ENCODE measurements around the gene YWHAB. TPM values are rescaled to one million over a fixed set of nuclear protein-coding genes. Genes with fewer than 3 reads are reported as not detected.
A peak's percentile ranks its signal among the peaks of the same experiment; 100 is the strongest.
"Not testable (repeated sequence)": the region's sequence is repeated elsewhere in the genome, so short reads cannot be mapped to it uniquely, and the experiment has no call there.

The YWHAB gene
- polyA plus RNA-seq, 1 of the 3 experiments (the other 2 are of a cell fraction): 84.3 TPM

DNA sequence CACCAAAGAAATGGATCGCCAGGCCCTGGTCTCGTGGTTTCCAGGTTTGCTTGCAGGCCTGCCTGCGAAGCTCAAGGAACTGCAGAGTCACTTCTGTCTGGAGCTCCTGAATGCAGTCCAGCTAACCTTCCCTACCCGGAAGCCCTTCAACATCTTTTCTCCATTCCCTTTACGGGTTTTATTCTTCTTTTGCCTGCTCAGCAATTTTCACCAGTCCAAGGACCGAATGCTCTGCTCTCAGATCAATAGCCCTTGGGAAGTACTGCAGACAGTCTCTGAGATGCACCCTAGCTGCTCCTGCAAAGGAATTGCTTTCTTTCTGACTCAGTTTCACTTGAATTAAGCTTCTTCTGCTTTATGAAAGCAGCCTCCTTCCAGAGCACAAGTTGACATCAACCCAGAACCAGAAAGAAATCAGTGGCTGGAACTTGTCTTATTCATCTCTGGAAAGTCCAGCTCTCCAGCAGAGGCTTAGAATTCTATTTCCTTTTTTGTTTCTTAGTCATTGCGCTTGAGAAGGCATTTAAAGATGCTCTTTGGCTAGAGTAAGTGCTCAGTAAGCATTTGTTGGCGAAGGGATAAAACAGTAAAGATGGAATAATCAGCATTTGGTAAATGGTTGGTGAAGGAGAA is 18.7 kb upstream of the YWHAB start:
- 71% methylated on average over 5 of the region's 8 CpGs for WGBS (ENCODE audit: low lambda C conversion rate)
- Histone ChIP-seq H3K27me3 (ENCODE audit: insufficient read depth) (no peaks in the 10 kb centered on the region), H3K4me1 (ENCODE audit: control insufficient read depth in 1 of 2, insufficient read depth in 2 of 2, low read depth in 1 of 2, low read length in 1 of 2) (peaks cover 0 to 8% of the 10 kb centered on the region in 2 experiments; a peak in 1 of 4 replicates), H3K4me2 (peak overlapping the region; percentile 71), H4K20me1 (ENCODE audit: insufficient read depth) (no peaks in the 10 kb centered on the region), H3K27ac (ENCODE audit: low read depth in 2 of 2, low read length in 1 of 2) (no peak overlapping the region), H3K9me3 (no peaks in the 10 kb centered on the region), H2AFZ (ENCODE audit: low read depth) (peak overlapping the region; percentile 81; the same call in 1 of the 2 replicates), H3K9ac (no peak overlapping the region), H3K4me3 (ENCODE audit: low read depth in 2 of 2, low read length in 1 of 2) (no peak overlapping the region), H3F3A (replicated peaks; ENCODE audit: insufficient read depth) (no peaks in the 10 kb centered on the region), H3K36me3 (replicated peaks in 1 of 2; ENCODE audit: control insufficient read depth in 1 of 2, insufficient read depth in 2 of 2, low read length in 1 of 2) (no peaks in the 10 kb centered on the region), H3K79me2 (ENCODE audit: insufficient read depth) (no peaks in the 10 kb centered on the region), H3K9me2 (no peaks in the 10 kb centered on the region)
- TF ChIP-seq TCF12 (IDR thresholded peaks at IDR 0.05) (no peak), POLR2AphosphoS5 (IDR thresholded peaks at IDR 0.05; ENCODE audit: low read depth, low read length) (no peak), EP300 (IDR thresholded peaks at IDR 0.05; ENCODE audit: borderline replicate concordance in 1 of 2, low read depth in 1 of 2, low read length in 1 of 2) (no peak)
- TF ChIP-seq, protein P1, sequence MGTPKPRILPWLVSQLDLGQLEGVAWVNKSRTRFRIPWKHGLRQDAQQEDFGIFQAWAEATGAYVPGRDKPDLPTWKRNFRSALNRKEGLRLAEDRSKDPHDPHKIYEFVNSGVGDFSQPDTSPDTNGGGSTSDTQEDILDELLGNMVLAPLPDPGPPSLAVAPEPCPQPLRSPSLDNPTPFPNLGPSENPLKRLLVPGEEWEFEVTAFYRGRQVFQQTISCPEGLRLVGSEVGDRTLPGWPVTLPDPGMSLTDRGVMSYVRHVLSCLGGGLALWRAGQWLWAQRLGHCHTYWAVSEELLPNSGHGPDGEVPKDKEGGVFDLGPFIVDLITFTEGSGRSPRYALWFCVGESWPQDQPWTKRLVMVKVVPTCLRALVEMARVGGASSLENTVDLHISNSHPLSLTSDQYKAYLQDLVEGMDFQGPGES (IDR thresholded peaks at IDR 0.05; ENCODE audit: low read depth, low read length): no peak
- no peak for DNase-seq
- CTCF ChIA-PET: interaction anchor here (0.7 to 5.3 kb wide), 43 partner anchors 10 to 245 kb away, joined by 3 to 65 read pairs (median 5); partner anchors contain the start of genes CCN5 and KCNK15
- POLR2A ChIA-PET: interaction anchor here (1.0 to 1.2 kb wide), 2 partner anchors 61 to 81 kb away, joined by 3 to 4 read pairs; no protein-coding TSS in a partner anchor

DNA sequence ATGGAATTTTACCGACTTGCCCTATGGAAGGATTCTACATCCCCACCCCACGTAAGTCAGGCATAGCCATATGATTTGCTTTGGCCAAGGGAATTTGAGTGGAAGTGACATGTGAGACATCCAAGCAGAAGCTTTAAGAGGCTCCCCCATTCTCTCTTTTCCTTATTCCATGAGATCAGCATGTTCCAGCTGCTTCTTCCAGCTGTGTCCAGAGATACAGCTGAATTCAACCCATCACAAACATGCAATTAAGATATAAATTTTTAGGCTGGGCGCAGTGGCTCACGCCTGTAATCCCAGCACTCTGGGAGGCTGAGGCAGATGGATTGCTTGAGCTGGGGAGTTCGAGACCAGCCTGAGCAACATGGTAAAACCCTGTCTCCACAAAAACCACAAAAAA is 16.0 kb upstream of the YWHAB start:
- H3K4me3 ChIP-seq (ENCODE audit: low read depth in 2 of 2, low read length in 1 of 2): no peak overlapping the region
- no peak overlapping the region for H3K9ac ChIP-seq
- WGBS (ENCODE audit: low lambda C conversion rate): 49% methylated on average over 5 of the region's 5 CpGs
- TF ChIP-seq EZH2phosphoT487 (IDR thresholded peaks at IDR 0.05; ENCODE audit: borderline replicate concordance, low read depth): no peak
- TF ChIP-seq NFIC (IDR thresholded peaks at IDR 0.05; ENCODE audit: borderline replicate concordance): no peak
- TF ChIP-seq FOXM1 (IDR thresholded peaks at IDR 0.05; ENCODE audit: low read depth): no peak
- TF ChIP-seq, protein P2, sequence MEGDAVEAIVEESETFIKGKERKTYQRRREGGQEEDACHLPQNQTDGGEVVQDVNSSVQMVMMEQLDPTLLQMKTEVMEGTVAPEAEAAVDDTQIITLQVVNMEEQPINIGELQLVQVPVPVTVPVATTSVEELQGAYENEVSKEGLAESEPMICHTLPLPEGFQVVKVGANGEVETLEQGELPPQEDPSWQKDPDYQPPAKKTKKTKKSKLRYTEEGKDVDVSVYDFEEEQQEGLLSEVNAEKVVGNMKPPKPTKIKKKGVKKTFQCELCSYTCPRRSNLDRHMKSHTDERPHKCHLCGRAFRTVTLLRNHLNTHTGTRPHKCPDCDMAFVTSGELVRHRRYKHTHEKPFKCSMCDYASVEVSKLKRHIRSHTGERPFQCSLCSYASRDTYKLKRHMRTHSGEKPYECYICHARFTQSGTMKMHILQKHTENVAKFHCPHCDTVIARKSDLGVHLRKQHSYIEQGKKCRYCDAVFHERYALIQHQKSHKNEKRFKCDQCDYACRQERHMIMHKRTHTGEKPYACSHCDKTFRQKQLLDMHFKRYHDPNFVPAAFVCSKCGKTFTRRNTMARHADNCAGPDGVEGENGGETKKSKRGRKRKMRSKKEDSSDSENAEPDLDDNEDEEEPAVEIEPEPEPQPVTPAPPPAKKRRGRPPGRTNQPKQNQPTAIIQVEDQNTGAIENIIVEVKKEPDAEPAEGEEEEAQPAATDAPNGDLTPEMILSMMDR (IDR thresholded peaks at IDR 0.05): no peak
- H3K79me2 ChIP-seq (ENCODE audit: insufficient read depth): no peaks in the 10 kb centered on the region
- H3K9me3 ChIP-seq: no peaks in the 10 kb centered on the region
- no peak overlapping the region for H3K27ac ChIP-seq (ENCODE audit: low read depth in 2 of 2, low read length in 1 of 2)
- H3K9me2 ChIP-seq: no peaks in the 10 kb centered on the region
- H3K36me3 ChIP-seq (replicated peaks in 1 of 2; ENCODE audit: control insufficient read depth in 1 of 2, insufficient read depth in 2 of 2, low read length in 1 of 2): no peaks in the 10 kb centered on the region
- H3K4me1 ChIP-seq (ENCODE audit: control insufficient read depth in 1 of 2, insufficient read depth in 2 of 2, low read depth in 1 of 2, low read length in 1 of 2): peaks cover 0 to 3% of the 10 kb centered on the region in 2 experiments; a peak in 1 of 4 replicates
- H3F3A ChIP-seq (replicated peaks; ENCODE audit: insufficient read depth): no peaks in the 10 kb centered on the region
- DNase-seq: no peak
- no peaks in the 10 kb centered on the region for H3K27me3 ChIP-seq (ENCODE audit: insufficient read depth)
- ChIA-PET CTCF (interaction anchor here (1.1 to 5.3 kb wide), 5 partner anchors 13 to 185 kb away, joined by 3 to 65 read pairs (median 24); no protein-coding TSS in a partner anchor), POLR2A (no interaction called here)
- no peak overlapping the region for H2AFZ ChIP-seq (ENCODE audit: low read depth)
- H3K4me2 ChIP-seq: no peak overlapping the region
- no peaks in the 10 kb centered on the region for H4K20me1 ChIP-seq (ENCODE audit: insufficient read depth)

- Histone ChIP-seq H4K20me1 (ENCODE audit: insufficient read depth) (peaks cover 14% of the 10 kb centered on the region), H3K79me2 (ENCODE audit: insufficient read depth) (peaks cover 19% of the 10 kb centered on the region)
- H3K9me2 ChIP-seq; H3K27ac ChIP-seq (ENCODE audit: low read depth in 2 of 2, low read length in 1 of 2); H3K9me3 ChIP-seq; H3K4me2 ChIP-seq; POLR2A ChIA-PET; H3K36me3 ChIP-seq (replicated peaks in 1 of 2; ENCODE audit: control insufficient read depth in 1 of 2, insufficient read depth in 2 of 2, low read length in 1 of 2); DNase-seq; H3K9ac ChIP-seq; H3K4me3 ChIP-seq (ENCODE audit: low read depth in 2 of 2, low read length in 1 of 2); H3F3A ChIP-seq (replicated peaks; ENCODE audit: insufficient read depth); H3K4me1 ChIP-seq (ENCODE audit: control insufficient read depth in 1 of 2, insufficient read depth in 2 of 2, low read depth in 1 of 2, low read length in 1 of 2); H2AFZ ChIP-seq (ENCODE audit: low read depth); H3K27me3 ChIP-seq (ENCODE audit: insufficient read depth): not testable (repeated sequence)
- WGBS (ENCODE audit: low lambda C conversion rate): 66% methylated on average over 4 of the region's 4 CpGs
- CTCF ChIA-PET: interaction anchor here (1.4 kb wide), 1 partner anchor 214 kb away, joined by 3 read pairs; no protein-coding TSS in a partner anchor
These were observed 3.1 kb upstream of the YWHAB start for GRCh38 chr20:44882360-44882759.

All from SK-N-SH (cell line).